Type B pancreatic cell (in vitro differentiated cells): Measurements from ENCODE around the gene KLF15. TPM values are rescaled to one million over a fixed set of nuclear protein-coding genes. Genes with fewer than 3 reads are reported as not detected.
"Not testable (repeated sequence)": the region's sequence is repeated elsewhere in the genome, so short reads cannot be mapped to it uniquely, and the experiment has no call there.

ENCODE experiments used
- DNase-seq: peaks from one replicate; pipeline ENCODE4 v3.0.0; 2021; ENCODE audit warnings: mixed read lengths; ENCODE audit not compliant: unreplicated experiment; ENCODE audit errors: extremely low spot score
- H3K27ac Mint-ChIP-seq: 2 replicates; pipeline ENCODE4 v1.8.0; 2021; ENCODE audit warnings: mild to moderate bottlenecking, mixed read lengths
- H3K27me3 Mint-ChIP-seq: 2 replicates; pipeline ENCODE4 v1.8.0; 2021; ENCODE audit warnings: mixed read lengths
- H3K36me3 Mint-ChIP-seq: 2 replicates; pipeline ENCODE4 v1.8.0; 2021; ENCODE audit warnings: mixed read lengths
- H3K4me1 Mint-ChIP-seq: one replicate; pipeline ENCODE4 v1.8.0; 2021; ENCODE audit warnings: mixed read lengths; ENCODE audit not compliant: unreplicated experiment
- H3K4me3 Mint-ChIP-seq: 2 replicates; pipeline ENCODE4 v1.8.0; 2021; ENCODE audit warnings: mild to moderate bottlenecking, mixed read lengths
- H3K9me3 Mint-ChIP-seq: 2 replicates; pipeline ENCODE4 v1.8.0; 2021; ENCODE audit warnings: mixed read lengths
- total RNA-seq: library from RNA; stranded (reverse); gene quantifications from 2 replicates; pipeline ENCODE4 v1.2.1, GENCODE V29; 2021; ENCODE audit warnings: low replicate concordance
- TF ChIP-seq, protein P1 (sequence below): fragments of 200-600 bp; sonication (generic); conservative IDR thresholded peaks from 2 replicates; pipeline ENCODE4 v1.5.0; 2021; ENCODE audit warnings: antibody characterized with exemption, mild to moderate bottlenecking

KLF15 gene
- total RNA-seq, 1 donor from 2014 or later, result 7.9 TPM

DNA sequence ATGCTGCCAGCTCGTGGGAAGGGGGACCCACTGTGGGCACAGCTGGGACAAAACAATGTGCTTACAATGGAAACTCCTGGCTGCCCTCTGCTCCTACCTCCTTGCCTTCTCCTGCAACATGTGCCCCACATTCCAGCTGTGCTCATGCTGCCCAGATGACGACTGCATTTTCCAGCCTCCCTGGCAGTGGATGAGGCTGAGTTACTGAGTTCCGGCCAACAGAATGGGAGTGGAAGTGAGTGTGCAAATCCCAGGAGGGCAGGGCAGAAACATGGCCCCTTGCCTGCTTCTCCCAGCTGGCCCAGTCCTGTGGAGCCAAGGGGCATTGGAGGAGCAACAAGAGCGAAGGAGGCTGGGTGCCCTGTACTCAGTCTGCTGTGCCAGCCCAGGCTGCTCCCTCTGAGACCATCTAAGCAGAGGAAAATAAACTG is 17.1 kb downstream of the KLF15 start:
- TF ChIP-seq, protein P1, sequence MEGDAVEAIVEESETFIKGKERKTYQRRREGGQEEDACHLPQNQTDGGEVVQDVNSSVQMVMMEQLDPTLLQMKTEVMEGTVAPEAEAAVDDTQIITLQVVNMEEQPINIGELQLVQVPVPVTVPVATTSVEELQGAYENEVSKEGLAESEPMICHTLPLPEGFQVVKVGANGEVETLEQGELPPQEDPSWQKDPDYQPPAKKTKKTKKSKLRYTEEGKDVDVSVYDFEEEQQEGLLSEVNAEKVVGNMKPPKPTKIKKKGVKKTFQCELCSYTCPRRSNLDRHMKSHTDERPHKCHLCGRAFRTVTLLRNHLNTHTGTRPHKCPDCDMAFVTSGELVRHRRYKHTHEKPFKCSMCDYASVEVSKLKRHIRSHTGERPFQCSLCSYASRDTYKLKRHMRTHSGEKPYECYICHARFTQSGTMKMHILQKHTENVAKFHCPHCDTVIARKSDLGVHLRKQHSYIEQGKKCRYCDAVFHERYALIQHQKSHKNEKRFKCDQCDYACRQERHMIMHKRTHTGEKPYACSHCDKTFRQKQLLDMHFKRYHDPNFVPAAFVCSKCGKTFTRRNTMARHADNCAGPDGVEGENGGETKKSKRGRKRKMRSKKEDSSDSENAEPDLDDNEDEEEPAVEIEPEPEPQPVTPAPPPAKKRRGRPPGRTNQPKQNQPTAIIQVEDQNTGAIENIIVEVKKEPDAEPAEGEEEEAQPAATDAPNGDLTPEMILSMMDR, result no peak
- H3K27me3 Mint-ChIP-seq, result peaks cover 10% of the 10 kb centered on the region
- no peak overlapping the region for H3K27ac Mint-ChIP-seq
- H3K4me1 Mint-ChIP-seq, result no peaks in the 10 kb centered on the region
- H3K9me3 Mint-ChIP-seq, result no peaks in the 10 kb centered on the region
- H3K36me3 Mint-ChIP-seq, result no peaks in the 10 kb centered on the region
- H3K4me3 Mint-ChIP-seq, result no peak overlapping the region
- DNase-seq, result no peak

DNA sequence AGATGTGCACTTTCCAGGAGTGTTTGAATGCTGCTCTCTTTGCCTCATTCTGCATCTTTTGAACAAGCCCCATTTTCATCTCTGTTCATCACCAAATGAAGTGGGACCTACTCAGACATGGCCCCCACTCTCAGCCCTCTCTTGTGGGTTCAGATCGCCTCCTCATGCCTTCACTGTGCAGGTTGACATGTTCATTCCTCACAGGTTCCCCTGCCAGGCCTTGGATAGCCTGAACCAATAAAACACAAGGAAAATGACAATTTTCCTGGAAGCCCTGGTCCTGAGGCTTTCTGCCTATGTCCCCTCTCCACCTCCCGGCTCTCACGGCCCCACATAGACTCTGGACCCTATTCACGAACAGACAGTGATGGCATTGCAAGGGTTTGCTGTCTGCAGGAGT is 17.7 kb downstream of the KLF15 start:
- DNase-seq, result no peak
- Mint-ChIP-seq H3K9me3 (no peaks in the 10 kb centered on the region), H3K27me3 (peaks cover 10% of the 10 kb centered on the region), H3K4me1 (no peaks in the 10 kb centered on the region), H3K4me3 (no peak overlapping the region), H3K27ac (no peak overlapping the region), H3K36me3 (no peaks in the 10 kb centered on the region)
- TF ChIP-seq, protein P1, result no peak

DNA sequence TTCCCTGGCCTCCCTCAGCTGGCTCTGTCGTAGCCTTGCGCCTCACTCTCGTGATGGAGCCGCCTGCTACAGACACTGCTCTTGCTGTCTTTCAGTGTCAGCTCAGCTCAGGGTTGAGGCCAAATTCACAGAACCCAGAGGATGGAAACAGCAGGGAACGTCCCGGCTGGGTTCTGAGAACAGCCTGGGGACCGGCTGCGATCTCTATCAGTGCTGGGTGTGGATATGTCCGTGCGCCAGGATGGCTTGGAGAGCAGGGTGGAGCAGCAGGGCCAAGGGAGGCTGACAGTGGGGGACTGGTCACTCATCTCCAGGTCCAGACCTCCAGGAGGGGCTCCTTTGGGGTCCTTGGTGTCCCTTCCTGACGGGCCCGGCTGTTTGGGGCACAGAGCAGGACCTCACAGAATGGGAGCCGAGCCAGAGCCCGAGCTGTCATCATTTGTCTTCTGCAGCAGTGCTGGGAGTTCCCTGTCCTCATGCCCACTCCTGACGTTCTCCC is 18.4 kb downstream of the KLF15 start:
- Mint-ChIP-seq H3K27me3 (peaks cover 10% of the 10 kb centered on the region), H3K27ac (no peak overlapping the region), H3K4me3 (no peak overlapping the region), H3K4me1 (no peaks in the 10 kb centered on the region), H3K36me3 (no peaks in the 10 kb centered on the region), H3K9me3 (no peaks in the 10 kb centered on the region)
- DNase-seq, result peak; percentile 64
- TF ChIP-seq, protein P1, result no peak

DNA sequence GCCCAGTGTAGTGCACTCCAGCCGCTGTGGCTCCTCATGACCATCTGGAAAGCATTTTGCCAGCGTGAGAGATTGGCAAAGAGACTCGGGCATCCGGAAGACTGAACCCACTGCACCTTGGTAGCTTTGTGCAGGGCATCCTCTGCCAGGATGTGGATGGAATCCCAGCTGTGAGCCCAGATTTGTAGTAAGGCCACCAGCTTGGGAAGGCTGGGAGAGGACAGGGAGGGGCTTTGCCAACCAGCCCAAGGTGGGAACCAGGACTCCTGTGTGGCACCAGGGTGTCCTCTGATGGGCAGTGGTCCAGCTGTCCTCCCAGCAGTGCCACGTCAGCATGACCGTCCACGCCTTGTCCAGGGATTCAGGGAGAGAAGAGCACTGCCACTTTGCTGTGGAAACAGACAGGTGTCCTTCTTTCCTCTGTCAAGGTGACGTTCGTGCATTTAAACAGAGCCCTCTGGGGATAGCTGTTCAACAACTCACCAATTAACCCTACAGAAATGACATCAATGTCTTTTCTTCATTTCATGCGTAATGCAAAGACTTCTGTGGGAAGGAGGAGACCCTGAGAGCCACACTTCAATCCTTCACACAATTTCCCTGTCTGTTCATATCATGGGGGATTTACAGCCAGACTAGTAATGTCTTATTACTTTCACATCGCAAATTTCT is 19.1 kb downstream of the KLF15 start:
- TF ChIP-seq, protein P1, result no peak
- Mint-ChIP-seq H3K4me3 (no peak overlapping the region), H3K27ac (no peak overlapping the region), H3K4me1 (no peaks in the 10 kb centered on the region), H3K9me3 (no peaks in the 10 kb centered on the region), H3K36me3 (no peaks in the 10 kb centered on the region), H3K27me3 (peaks cover 10% of the 10 kb centered on the region)
- DNase-seq, result peak; percentile 43

DNA sequence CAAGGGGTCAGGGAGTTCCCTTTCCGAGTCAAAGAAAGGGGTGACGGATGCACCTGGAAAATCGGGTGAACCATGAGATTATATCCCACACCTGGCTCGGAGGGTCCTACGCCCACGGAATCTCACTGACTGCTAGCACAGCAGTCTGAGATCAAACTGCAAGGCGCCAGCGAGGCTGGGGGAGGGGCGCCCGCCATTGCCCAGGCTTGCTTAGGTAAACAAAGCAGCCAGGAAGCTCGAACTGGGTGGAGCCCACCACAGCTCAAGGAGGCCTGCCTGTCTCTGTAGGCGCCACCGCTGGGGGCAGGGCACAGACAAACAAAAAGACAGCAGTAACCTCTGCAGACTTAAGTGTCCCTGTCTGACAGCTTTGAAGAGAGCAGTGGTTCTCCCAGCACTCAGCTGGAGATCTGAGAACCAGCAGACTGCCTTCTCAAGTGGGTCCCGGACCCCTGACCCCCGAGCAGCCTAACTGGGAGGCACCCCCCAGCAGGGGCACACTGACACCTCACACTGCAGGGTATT is 25.3 kb downstream of the KLF15 start:
- not testable (repeated sequence) for H3K4me1 Mint-ChIP-seq, DNase-seq, H3K27ac Mint-ChIP-seq, H3K36me3 Mint-ChIP-seq, H3K27me3 Mint-ChIP-seq, H3K4me3 Mint-ChIP-seq
- H3K9me3 Mint-ChIP-seq, result peaks cover 11% of the 10 kb centered on the region

DNA sequence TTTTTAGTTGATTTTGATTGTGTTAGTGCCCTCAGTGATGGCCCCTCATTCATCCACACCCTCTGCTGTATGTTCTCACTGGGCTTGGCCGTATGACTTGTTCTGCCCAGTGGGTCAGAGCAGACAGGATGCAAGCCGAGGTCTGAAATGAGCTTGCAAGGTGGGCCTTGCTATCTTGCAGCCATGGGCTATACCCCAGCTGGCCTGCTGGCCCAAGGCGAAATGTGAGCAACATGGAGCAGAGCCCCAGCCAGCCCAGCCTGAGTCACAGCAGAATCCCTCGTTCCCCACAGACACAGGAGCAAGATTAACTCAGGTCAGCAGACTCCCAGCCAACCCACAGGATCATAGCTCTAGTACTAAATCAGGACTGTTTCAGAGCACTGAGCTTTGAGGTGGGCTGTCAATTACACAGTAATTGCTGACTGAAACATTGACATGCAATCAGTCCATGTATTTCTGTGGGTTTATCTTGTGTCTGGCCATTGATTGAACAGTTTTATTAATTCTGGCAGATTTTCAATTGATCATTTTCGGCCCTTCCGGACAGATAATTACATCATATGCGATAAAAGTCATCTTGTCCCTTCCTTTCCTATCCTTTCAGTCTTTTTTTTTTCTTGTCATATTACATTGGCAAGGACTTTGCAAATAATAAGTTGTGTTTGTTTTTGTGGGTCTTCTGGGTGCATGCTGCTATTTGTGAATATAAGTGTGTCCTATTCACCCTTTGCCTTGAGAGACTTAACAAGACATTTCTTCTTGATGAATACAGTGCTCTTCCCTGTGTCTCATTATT is 27.1 kb downstream of the KLF15 start:
- TF ChIP-seq, protein P1, result no peak
- Mint-ChIP-seq H3K36me3 (peaks cover 4% of the 10 kb centered on the region), H3K9me3 (peaks cover 11% of the 10 kb centered on the region), H3K4me3 (no peak overlapping the region), H3K27ac (no peak overlapping the region), H3K4me1 (no peaks in the 10 kb centered on the region), H3K27me3 (no peaks in the 10 kb centered on the region)
- no peak for DNase-seq
